OCI-LY3 (cell line): ENCODE data around the gene DELE1.

Experiments
- EZH2phosphoT487 ChIP-seq: fragments of 200-600 bp; shearing (Covaris generic); IDR thresholded peaks from 2 replicates; pipeline ENCODE4 v1.6.1; 2018; ENCODE audit warnings: antibody characterized with exemption, mixed run types, low read depth
- TF ChIP-seq, protein P1 (sequence below): fragments of 200-600, 300-600 bp; sonication (generic); IDR thresholded peaks from 2 replicates; pipeline ENCODE4 v1.5.1; 2014; ENCODE audit warnings: antibody characterized with exemption, low read length, low read depth

DNA sequence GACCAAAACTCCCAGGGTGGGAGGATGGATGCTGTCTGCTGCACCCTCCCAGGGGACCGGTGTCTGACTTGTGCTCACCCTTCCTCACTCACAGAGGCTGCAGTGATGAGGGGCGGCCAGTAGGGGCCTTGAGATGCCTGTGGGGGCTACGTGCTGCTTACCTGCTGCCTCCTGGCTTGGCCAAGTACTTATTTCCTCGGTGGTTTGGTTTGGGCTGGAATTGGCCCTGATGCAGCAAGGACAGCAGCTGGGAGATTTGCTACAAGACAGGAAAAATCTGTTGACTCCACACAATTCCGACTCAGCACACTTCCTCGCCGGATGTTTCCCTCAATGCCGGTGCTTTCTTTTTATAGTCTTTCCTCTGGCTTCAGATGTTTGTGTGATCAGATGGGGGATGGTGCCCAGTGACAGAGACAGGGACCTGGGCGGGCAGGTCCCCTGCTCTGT lies 27.7 kb downstream of the DELE1 start:
- TF ChIP-seq, protein P1, sequence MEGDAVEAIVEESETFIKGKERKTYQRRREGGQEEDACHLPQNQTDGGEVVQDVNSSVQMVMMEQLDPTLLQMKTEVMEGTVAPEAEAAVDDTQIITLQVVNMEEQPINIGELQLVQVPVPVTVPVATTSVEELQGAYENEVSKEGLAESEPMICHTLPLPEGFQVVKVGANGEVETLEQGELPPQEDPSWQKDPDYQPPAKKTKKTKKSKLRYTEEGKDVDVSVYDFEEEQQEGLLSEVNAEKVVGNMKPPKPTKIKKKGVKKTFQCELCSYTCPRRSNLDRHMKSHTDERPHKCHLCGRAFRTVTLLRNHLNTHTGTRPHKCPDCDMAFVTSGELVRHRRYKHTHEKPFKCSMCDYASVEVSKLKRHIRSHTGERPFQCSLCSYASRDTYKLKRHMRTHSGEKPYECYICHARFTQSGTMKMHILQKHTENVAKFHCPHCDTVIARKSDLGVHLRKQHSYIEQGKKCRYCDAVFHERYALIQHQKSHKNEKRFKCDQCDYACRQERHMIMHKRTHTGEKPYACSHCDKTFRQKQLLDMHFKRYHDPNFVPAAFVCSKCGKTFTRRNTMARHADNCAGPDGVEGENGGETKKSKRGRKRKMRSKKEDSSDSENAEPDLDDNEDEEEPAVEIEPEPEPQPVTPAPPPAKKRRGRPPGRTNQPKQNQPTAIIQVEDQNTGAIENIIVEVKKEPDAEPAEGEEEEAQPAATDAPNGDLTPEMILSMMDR: peak; percentile 22
- no peak for TF ChIP-seq EZH2phosphoT487
